ENCODE results near the gene GLS. TPM values are rescaled to one million over a fixed set of nuclear protein-coding genes. Genes with fewer than 3 reads are reported as not detected.

Gene GLS
- total and polyA plus RNA-seq, 4 donors = 31.1 to 318 (median 104) TPM

- H3K27ac ChIP-seq (ENCODE audit: low read depth in 1 of 2, low read length in 1 of 2) = no peak overlapping the region
- no peaks in the 10 kb centered on the region for H3K36me3 ChIP-seq (ENCODE audit: control insufficient read depth in 4 of 4, insufficient read depth in 4 of 4, low read length in 4 of 4)
- H3K9me3 ChIP-seq (ENCODE audit: control insufficient read depth in 4 of 4, insufficient read depth in 3 of 4, low read length in 3 of 4) = no peaks in the 10 kb centered on the region
- H3K9ac ChIP-seq (ENCODE audit: insufficient read depth in 1 of 2, low read length in 2 of 2) = no peak overlapping the region
- H3K4me3 ChIP-seq = no peak overlapping the region
- WGBS, 2 donors = 75 to 78% methylated on average over 3 of the region's 3 CpGs
- peaks cover 0 to 4% (median 0%) of the 10 kb centered on the region in 5 donors for H3K4me1 ChIP-seq (ENCODE audit: control insufficient read depth in 5 of 5, insufficient read depth in 5 of 5, low read length in 5 of 5)
- TF ChIP-seq, protein P1, sequence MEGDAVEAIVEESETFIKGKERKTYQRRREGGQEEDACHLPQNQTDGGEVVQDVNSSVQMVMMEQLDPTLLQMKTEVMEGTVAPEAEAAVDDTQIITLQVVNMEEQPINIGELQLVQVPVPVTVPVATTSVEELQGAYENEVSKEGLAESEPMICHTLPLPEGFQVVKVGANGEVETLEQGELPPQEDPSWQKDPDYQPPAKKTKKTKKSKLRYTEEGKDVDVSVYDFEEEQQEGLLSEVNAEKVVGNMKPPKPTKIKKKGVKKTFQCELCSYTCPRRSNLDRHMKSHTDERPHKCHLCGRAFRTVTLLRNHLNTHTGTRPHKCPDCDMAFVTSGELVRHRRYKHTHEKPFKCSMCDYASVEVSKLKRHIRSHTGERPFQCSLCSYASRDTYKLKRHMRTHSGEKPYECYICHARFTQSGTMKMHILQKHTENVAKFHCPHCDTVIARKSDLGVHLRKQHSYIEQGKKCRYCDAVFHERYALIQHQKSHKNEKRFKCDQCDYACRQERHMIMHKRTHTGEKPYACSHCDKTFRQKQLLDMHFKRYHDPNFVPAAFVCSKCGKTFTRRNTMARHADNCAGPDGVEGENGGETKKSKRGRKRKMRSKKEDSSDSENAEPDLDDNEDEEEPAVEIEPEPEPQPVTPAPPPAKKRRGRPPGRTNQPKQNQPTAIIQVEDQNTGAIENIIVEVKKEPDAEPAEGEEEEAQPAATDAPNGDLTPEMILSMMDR (IDR thresholded peaks at IDR 0.05; ENCODE audit: control extremely low read depth, extremely low read depth) = no peak
- no peak for DNase-seq
- peaks cover 0 to 2% (median 0%) of the 10 kb centered on the region in 3 donors for H3K27me3 ChIP-seq (ENCODE audit: control insufficient read depth in 3 of 3, insufficient read depth in 3 of 3, low read length in 2 of 3)
- peak; percentile 34 for ATAC-seq (ENCODE audit: insufficient read depth, low FRiP score)
These were observed 45.2 kb upstream of the GLS start for GRCh38 chr2:190835303-190835930.

DNA sequence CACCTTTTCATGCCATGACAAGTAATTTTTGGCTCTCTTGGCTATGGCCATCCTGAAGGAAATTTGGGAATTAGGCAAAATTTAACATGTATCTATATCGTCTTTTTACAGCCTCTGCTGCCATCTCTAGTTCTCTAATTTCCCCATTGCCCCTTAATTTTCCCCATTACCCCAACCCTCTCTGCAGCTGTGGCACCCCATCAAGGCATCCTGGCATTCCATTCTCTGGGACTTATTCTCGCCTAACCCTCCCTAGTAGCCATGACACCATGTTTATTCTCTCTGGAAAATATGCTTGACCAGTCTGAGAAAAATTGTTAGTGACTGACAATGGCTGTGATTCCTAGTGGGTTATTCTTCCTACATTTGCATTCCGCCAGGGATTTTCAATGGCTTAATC is 43.9 kb upstream of the GLS start:
- Histone ChIP-seq H3K27me3 (ENCODE audit: control insufficient read depth in 3 of 3, insufficient read depth in 3 of 3, low read length in 2 of 3) (peaks cover 0 to 2% (median 0%) of the 10 kb centered on the region in 3 donors), H3K27ac (ENCODE audit: low read depth in 1 of 2, low read length in 1 of 2) (no peak overlapping the region), H3K36me3 (ENCODE audit: control insufficient read depth in 4 of 4, insufficient read depth in 4 of 4, low read length in 4 of 4) (no peaks in the 10 kb centered on the region), H3K4me3 (no peak overlapping the region), H3K4me1 (ENCODE audit: control insufficient read depth in 5 of 5, insufficient read depth in 5 of 5, low read length in 5 of 5) (peaks cover 0 to 4% (median 0%) of the 10 kb centered on the region in 5 donors), H3K9ac (ENCODE audit: insufficient read depth in 1 of 2, low read length in 2 of 2) (no peak overlapping the region), H3K9me3 (ENCODE audit: control insufficient read depth in 4 of 4, insufficient read depth in 3 of 4, low read length in 3 of 4) (no peaks in the 10 kb centered on the region)
- ATAC-seq (ENCODE audit: insufficient read depth, low FRiP score) = no peak
- TF ChIP-seq, protein P1 (IDR thresholded peaks at IDR 0.05; ENCODE audit: control extremely low read depth, extremely low read depth) = no peak
- 77 to 81% methylated on average over 3 of the region's 3 CpGs for WGBS, 2 donors
- no peak for DNase-seq

DNA sequence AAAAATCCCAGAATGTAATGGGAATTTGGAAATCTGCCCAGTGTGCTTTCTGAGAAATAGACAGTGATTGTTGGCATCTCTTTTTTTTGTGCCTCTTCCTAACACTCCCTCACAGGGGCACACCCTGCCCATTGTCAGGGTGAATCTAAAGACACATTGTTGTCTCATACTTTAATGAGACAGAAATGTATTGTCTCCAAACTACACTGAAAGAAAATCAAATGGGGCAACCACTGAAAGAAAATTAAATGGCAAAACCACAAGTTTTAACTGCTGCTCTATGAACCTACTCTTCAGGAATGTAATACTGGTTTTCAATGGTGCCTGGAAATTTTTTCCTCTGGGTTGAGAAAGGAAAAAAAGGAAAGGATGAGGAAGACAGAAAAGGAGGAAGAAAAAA is 43.2 kb upstream of the GLS start:
- no peak overlapping the region for H3K9ac ChIP-seq (ENCODE audit: insufficient read depth in 1 of 2, low read length in 2 of 2)
- H3K4me1 ChIP-seq (ENCODE audit: control insufficient read depth in 5 of 5, insufficient read depth in 5 of 5, low read length in 5 of 5) = peaks cover 0 to 4% (median 0%) of the 10 kb centered on the region in 5 donors
- TF ChIP-seq, protein P1 (IDR thresholded peaks at IDR 0.05; ENCODE audit: control extremely low read depth, extremely low read depth) = no peak
- H3K4me3 ChIP-seq = no peak overlapping the region
- DNase-seq (no peak), ATAC-seq (ENCODE audit: insufficient read depth, low FRiP score) (no peak)
- H3K9me3 ChIP-seq (ENCODE audit: control insufficient read depth in 4 of 4, insufficient read depth in 3 of 4, low read length in 3 of 4) = no peaks in the 10 kb centered on the region
- no peak overlapping the region for H3K27ac ChIP-seq (ENCODE audit: low read depth in 1 of 2, low read length in 1 of 2)
- H3K27me3 ChIP-seq (ENCODE audit: control insufficient read depth in 3 of 3, insufficient read depth in 3 of 3, low read length in 2 of 3) = peaks cover 0 to 2% (median 0%) of the 10 kb centered on the region in 3 donors
- no peaks in the 10 kb centered on the region for H3K36me3 ChIP-seq (ENCODE audit: control insufficient read depth in 4 of 4, insufficient read depth in 4 of 4, low read length in 4 of 4)

- ATAC-seq (ENCODE audit: insufficient read depth, low FRiP score) = no peak
- WGBS, 2 donors = 88 to 92% methylated on average over 3 of the region's 3 CpGs
- no peak overlapping the region for H3K27ac ChIP-seq (ENCODE audit: low read depth in 1 of 2, low read length in 1 of 2)
- no peak for DNase-seq
- H3K4me3 ChIP-seq = no peak overlapping the region
- no peak overlapping the region for H3K9ac ChIP-seq (ENCODE audit: insufficient read depth in 1 of 2, low read length in 2 of 2)
- peaks cover 0 to 2% (median 0%) of the 10 kb centered on the region in 3 donors for H3K27me3 ChIP-seq (ENCODE audit: control insufficient read depth in 3 of 3, insufficient read depth in 3 of 3, low read length in 2 of 3)
- no peaks in the 10 kb centered on the region for H3K9me3 ChIP-seq (ENCODE audit: control insufficient read depth in 4 of 4, insufficient read depth in 3 of 4, low read length in 3 of 4)
- H3K36me3 ChIP-seq (ENCODE audit: control insufficient read depth in 4 of 4, insufficient read depth in 4 of 4, low read length in 4 of 4) = no peaks in the 10 kb centered on the region
- peaks cover 0 to 4% (median 0%) of the 10 kb centered on the region in 5 donors for H3K4me1 ChIP-seq (ENCODE audit: control insufficient read depth in 5 of 5, insufficient read depth in 5 of 5, low read length in 5 of 5)
- TF ChIP-seq, protein P1 (IDR thresholded peaks at IDR 0.05; ENCODE audit: control extremely low read depth, extremely low read depth) = no peak
These were observed 42.7 kb upstream of the GLS start for GRCh38 chr2:190837952-190838361.

Data from lung (tissue), 12 donors.